K562 (cell line): ENCODE data around the gene STARD13. TPM values are rescaled to one million over a fixed set of nuclear protein-coding genes. Genes with fewer than 3 reads are reported as not detected.

ENCODE experiments used
- ATAC-seq: fragments of 200-7000 bp; cut with Tn5 transposase; 3 replicates; pipeline ENCODE4 v1.9.1; 2020; ENCODE audit warnings: moderate library complexity
- BruUV-seq: library from RNA; stranded (reverse); fragments of 400-500 nt; replicated peaks from 2 replicates; lab custom pipeline; 2021; lab: Mats Ljungman, UMichigan
- CTCF ChIA-PET: fragments of 300-600 bp; formaldehyde crosslinking; extraction: SDS; loops from one replicate; lab custom pipeline; 2021; ENCODE audit warnings: low intra/inter-chr PET ratio; lab: Yijun Ruan, JAX
- POLR2A ChIA-PET: fragments of 300-600, 350-650 bp; sonication (Branson Sonifier 250); formaldehyde crosslinking; extraction: SDS; loops from one replicate; lab custom pipeline; 2021; ENCODE audit warnings: antibody characterized with exemption, inconsistent platforms; lab: Yijun Ruan, JAX
- DNase-seq, 4 experiments: peaks; one replicate each; pipeline versions ENCODE4 v3.0.0 to v3.0.0-alpha.2; 2011 to 2018; ENCODE audit warnings: low spot score in 3 of 4, mixed read lengths in 3 of 4; ENCODE audit errors: extremely low read depth in 1 of 4
- FAIRE-seq: peaks from 2 replicates; lab custom pipeline; 2011; peaks lifted over from hg19 to GRCh38; lab: Jason Lieb, UNC
- H2AFZ ChIP-seq: 2 replicates; pipeline ENCODE4 v1.6.0; 2011; ENCODE audit warnings: low read depth, low read length, control low read depth, inconsistent platforms
- H3K27ac ChIP-seq: fragments of 200-600 bp; 3 replicates; pipeline ENCODE4 v1.8.0; 2011; ENCODE audit warnings: low read depth, mild to moderate bottlenecking, control low read depth, inconsistent platforms, low read length, moderate library complexity, mixed read lengths; ENCODE audit errors: extremely low read depth
- H3K27me3 ChIP-seq, 2 experiments: fragments of 300-600 bp in 1 of 2; 2 replicates in 1 of 2; 3 replicates in 1 of 2; pipeline versions ENCODE4 v1.6.0 to v1.8.0; 2011; ENCODE audit warnings: inconsistent platforms in 2 of 2, low read length in 2 of 2, mild to moderate bottlenecking in 1 of 2, mixed read lengths in 1 of 2, moderate library complexity in 1 of 2; ENCODE audit not compliant: control insufficient read depth in 2 of 2, insufficient read depth in 2 of 2
- H3K36me3 ChIP-seq: fragments of 300-600 bp; 3 replicates; pipeline ENCODE4 v1.8.0; 2011; ENCODE audit warnings: mild to moderate bottlenecking, low read length, inconsistent platforms; ENCODE audit not compliant: control insufficient read depth, insufficient read depth
- H3K4me1 ChIP-seq, 2 experiments: fragments of 200-600 bp in 1 of 2; replicated peaks in 1 of 2; 2 replicates in 1 of 2; 3 replicates in 1 of 2; pipeline versions ENCODE4 v1.5.1 to v1.8.0; 2011; ENCODE audit warnings: inconsistent platforms in 2 of 2, low read length in 2 of 2, mild to moderate bottlenecking in 1 of 2, mixed read lengths in 1 of 2, moderate library complexity in 1 of 2; ENCODE audit not compliant: control insufficient read depth in 2 of 2, insufficient read depth in 2 of 2
- H3K4me2 ChIP-seq: 2 replicates; pipeline ENCODE4 v1.6.1; 2011; ENCODE audit warnings: low read length, control low read depth, inconsistent platforms, mixed read lengths; ENCODE audit not compliant: insufficient read depth
- H3K4me3 ChIP-seq: fragments of 200-600 bp; sonication (generic), shearing (Covaris generic); 2 replicates; pipeline ENCODE4 v1.5.1; 2016; ENCODE audit warnings: control low read depth, inconsistent platforms
- H3K79me2 ChIP-seq: fragments of 200-600 bp; 3 replicates; pipeline ENCODE4 v1.8.0; 2011; ENCODE audit warnings: low read length, inconsistent platforms; ENCODE audit not compliant: control insufficient read depth, insufficient read depth
- H3K9ac ChIP-seq, 2 experiments: 2 replicates each; pipeline versions ENCODE4 v1.6.0 to v1.6.1; 2011; ENCODE audit warnings: low read depth in 2 of 2, low read length in 2 of 2, control low read depth in 1 of 2, inconsistent platforms in 1 of 2, mild to moderate bottlenecking in 1 of 2, mixed read lengths in 1 of 2; ENCODE audit not compliant: insufficient read depth in 1 of 2
- H3K9me1 ChIP-seq: one replicate; pipeline ENCODE4 v1.6.0; 2011; ENCODE audit warnings: inconsistent platforms, mild to moderate bottlenecking, low read length, moderate library complexity; ENCODE audit not compliant: control insufficient read depth, insufficient read depth
- H3K9me3 ChIP-seq: replicated peaks from 2 replicates; pipeline ENCODE4 v1.5.1; 2011; ENCODE audit warnings: low read depth, low read length, inconsistent platforms; ENCODE audit not compliant: control insufficient read depth, insufficient read depth
- H4K20me1 ChIP-seq: replicated peaks from 2 replicates; pipeline ENCODE4 v1.6.1; 2011; ENCODE audit warnings: low read length, inconsistent platforms, mixed read lengths; ENCODE audit not compliant: control insufficient read depth, insufficient read depth
- DIDO1 ChIP-seq: fragments of 450-650 bp; IDR thresholded peaks from 2 replicates; pipeline ENCODE4 v1.6.1; 2016; ENCODE audit warnings: low read depth, missing biosample characterization, missing genetic modification characterization
- E2F4 ChIP-seq: sonication (generic); formaldehyde crosslinking; IDR thresholded peaks from 2 replicates; pipeline ENCODE4 v1.8.0; 2022; ENCODE audit warnings: mild to moderate bottlenecking, low read depth, missing genetic modification reagents
- GATA2 ChIP-seq: sonication (generic); formaldehyde crosslinking; IDR thresholded peaks from 2 replicates; pipeline ENCODE4 v1.4.0; 2020; ENCODE audit warnings: mild to moderate bottlenecking, missing genetic modification reagents
- KLF6 ChIP-seq: fragments of 250-450 bp; sonication (Bioruptor Pico); IDR thresholded peaks from 2 replicates; pipeline ENCODE4 v1.4.0; 2020; ENCODE audit warnings: mild to moderate bottlenecking, moderate library complexity, borderline replicate concordance
- PTBP1 ChIP-seq: fragments of 200-400 bp; formaldehyde crosslinking; IDR thresholded peaks from 2 replicates; pipeline ENCODE4 v1.6.1; 2017; ENCODE audit warnings: low read depth, low read length
- RCOR1 ChIP-seq, 2 experiments: IDR thresholded peaks; 2 replicates each; pipeline ENCODE4 v1.6.1; 2012; ENCODE audit warnings: low read depth in 2 of 2, low read length in 2 of 2, borderline replicate concordance in 1 of 2, improper control_type of control experiment in 1 of 2
- SAFB ChIP-seq: fragments of 200-400 bp; formaldehyde crosslinking; IDR thresholded peaks from 2 replicates; pipeline ENCODE4 v1.6.1; 2017; ENCODE audit warnings: low read depth, low read length, borderline replicate concordance
- TBP ChIP-seq: optimal IDR thresholded peaks from 2 replicates; pipeline ENCODE3; 2011; ENCODE audit warnings: low read depth, low read length, improper control_type of control experiment
- ZNF143 ChIP-seq: sonication (generic); formaldehyde crosslinking; IDR thresholded peaks from 2 replicates; pipeline ENCODE4 v1.9.0; 2022; ENCODE audit warnings: mild to moderate bottlenecking, missing genetic modification reagents
- ZNF764 ChIP-seq: fragments of 250-450 bp; sonication (Bioruptor Pico); IDR thresholded peaks from 2 replicates; pipeline ENCODE4 v1.4.0; 2020; ENCODE audit warnings: low read depth, mild to moderate bottlenecking, moderate library complexity
- WGBS: fragments of 100-300 bp; shearing (Covaris generic); methylation state at CpG from one replicate; pipeline ENCODE4 v1.1.6; 2016; ENCODE audit warnings: low coverage, mixed read lengths; ENCODE audit not compliant: insufficient coverage; ENCODE audit errors: missing lambda C conversion rate; 5-methylcytosine and 5-hydroxymethylcytosine counted together
- in situ Hi-C: fragments of 300-500 bp; cut with MboI; formaldehyde crosslinking; loops from 4 replicates; pipeline ENCODE4 v1.15.0; 2018; ENCODE audit warnings: inconsistent platforms, mixed read lengths
- intact Hi-C: fragments of 100-400 bp; cut with micrococcal nuclease; formaldehyde crosslinking; loops from 2 replicates; pipeline ENCODE4 v1.14.2; 2022
- polyA plus RNA-seq, 8 experiments: library from polyadenylated mRNA; depleted of rRNA in 4 of 8; stranded (reverse) in 5 of 8; unstranded in 3 of 8; fragments of >200 nt; fragmentation: Nextera tagmentation in 2 of 8; fragmentation: Illumina TruSeq in 1 of 8; extraction: Ambion mirVana in 2 of 8; extraction: Trizol in 1 of 8; gene quantifications; 2 replicates each; pipeline versions ENCODE4 v1.2.1 to v1.2.3, GENCODE V29; 2011 to 2014; ENCODE audit warnings: inconsistent platforms in 1 of 8, missing spikeins in 1 of 8
- total RNA-seq, 7 experiments: library from RNA; depleted of rRNA in 6 of 7; stranded (reverse); fragments of >200 nt in 6 of 7; fragmentation: Illumina TruSeq in 2 of 7; extraction: Trizol in 2 of 7; gene quantifications; 2 replicates each; pipeline versions ENCODE4 v1.2.1 to v1.2.3, GENCODE V29; 2011 to 2021; ENCODE audit warnings: low replicate concordance in 1 of 7
- TF ChIP-seq, protein P1 (sequence below): sonication (generic); formaldehyde crosslinking; IDR thresholded peaks from 2 replicates; pipeline ENCODE4 v1.8.0; 2023; ENCODE audit warnings: mild to moderate bottlenecking, missing genetic modification reagents
- TF ChIP-seq, protein P2 (sequence below): IDR thresholded peaks from 2 replicates; pipeline ENCODE4 v1.6.1; 2014; ENCODE audit warnings: antibody characterized with exemption

The STARD13 gene
- total and polyA plus RNA-seq, 9 of the 15 experiments (the other 6 are each of a cell fraction or from before 2014, with no cell fraction given) = 0.11 TPM; not detected in 8

DNA sequence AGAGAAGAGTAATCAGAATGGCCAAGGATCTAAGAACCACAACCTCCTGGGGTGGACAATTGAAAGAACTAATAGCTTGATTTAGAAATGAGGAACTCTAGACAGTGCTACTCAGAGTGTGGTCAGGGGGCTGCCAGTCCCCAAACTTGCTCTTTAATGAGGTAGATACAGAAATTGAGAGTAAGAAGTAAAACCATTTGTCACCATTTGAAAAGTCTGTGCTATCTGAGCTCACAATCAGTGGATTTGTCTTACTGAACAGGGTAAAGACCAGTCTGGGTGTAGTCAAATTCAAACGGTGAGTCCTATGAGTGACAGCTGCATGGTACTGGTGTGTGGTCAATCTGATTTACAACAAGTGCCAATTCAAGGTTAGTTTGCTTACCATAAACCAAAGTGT, 150.5 kb downstream of the STARD13 start (continued):
- TF ChIP-seq E2F4 (no peak), KLF6 (CRISPR knock-in tag) (no peak)

- POLR2A ChIA-PET = interaction anchor here (1.3 kb wide), 1 partner anchor 18 kb away, joined by 3 read pairs; no protein-coding TSS in a partner anchor
These were observed 151.3 kb downstream of the STARD13 start for GRCh38 chr13:33134213-33134612.

More at GRCh38 chr13:33134213-33134612, 151.3 kb downstream of the STARD13 start:
- FAIRE-seq (no peak), DNase-seq (no peak), ATAC-seq (no peak)
- Histone ChIP-seq H3K27me3 (peaks cover 0 to 10% of the 10 kb centered on the region in 2 experiments; a peak in 2 of 5 replicates), H3K9ac (no peak overlapping the region), H3K27ac (no peak overlapping the region), H3K4me1 (no peaks in the 10 kb centered on the region), H3K9me3 (no peaks in the 10 kb centered on the region), H3K36me3 (no peaks in the 10 kb centered on the region), H3K9me1 (no peaks in the 10 kb centered on the region), H4K20me1 (no peaks in the 10 kb centered on the region), H3K79me2 (no peaks in the 10 kb centered on the region), H3K4me2 (no peak overlapping the region), H3K4me3 (no peak overlapping the region), H2AFZ (no peak overlapping the region)
- TF ChIP-seq SAFB (no peak), PTBP1 (no peak), ZNF764 (CRISPR knock-in tag) (no peak), ZNF143 (CRISPR knock-in tag) (no peak), RCOR1 (IDR thresholded peaks at IDR 0.05; ENCODE audit: borderline replicate concordance in 1 of 2, low read depth in 2 of 2, low read length in 2 of 2) (no peak), DIDO1 (tag) (no peak), GATA2 (CRISPR knock-in tag) (no peak), TBP (no peak)
- TF ChIP-seq, protein P1, sequence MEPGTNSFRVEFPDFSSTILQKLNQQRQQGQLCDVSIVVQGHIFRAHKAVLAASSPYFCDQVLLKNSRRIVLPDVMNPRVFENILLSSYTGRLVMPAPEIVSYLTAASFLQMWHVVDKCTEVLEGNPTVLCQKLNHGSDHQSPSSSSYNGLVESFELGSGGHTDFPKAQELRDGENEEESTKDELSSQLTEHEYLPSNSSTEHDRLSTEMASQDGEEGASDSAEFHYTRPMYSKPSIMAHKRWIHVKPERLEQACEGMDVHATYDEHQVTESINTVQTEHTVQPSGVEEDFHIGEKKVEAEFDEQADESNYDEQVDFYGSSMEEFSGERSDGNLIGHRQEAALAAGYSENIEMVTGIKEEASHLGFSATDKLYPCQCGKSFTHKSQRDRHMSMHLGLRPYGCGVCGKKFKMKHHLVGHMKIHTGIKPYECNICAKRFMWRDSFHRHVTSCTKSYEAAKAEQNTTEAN = no peak
- TF ChIP-seq, protein P2, sequence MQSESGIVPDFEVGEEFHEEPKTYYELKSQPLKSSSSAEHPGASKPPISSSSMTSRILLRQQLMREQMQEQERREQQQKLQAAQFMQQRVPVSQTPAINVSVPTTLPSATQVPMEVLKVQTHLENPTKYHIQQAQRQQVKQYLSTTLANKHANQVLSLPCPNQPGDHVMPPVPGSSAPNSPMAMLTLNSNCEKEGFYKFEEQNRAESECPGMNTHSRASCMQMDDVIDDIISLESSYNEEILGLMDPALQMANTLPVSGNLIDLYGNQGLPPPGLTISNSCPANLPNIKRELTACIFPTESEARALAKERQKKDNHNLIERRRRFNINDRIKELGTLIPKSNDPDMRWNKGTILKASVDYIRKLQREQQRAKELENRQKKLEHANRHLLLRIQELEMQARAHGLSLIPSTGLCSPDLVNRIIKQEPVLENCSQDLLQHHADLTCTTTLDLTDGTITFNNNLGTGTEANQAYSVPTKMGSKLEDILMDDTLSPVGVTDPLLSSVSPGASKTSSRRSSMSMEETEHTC = no peak
- intact Hi-C loops (no loop called here), in situ Hi-C loops (no loop called here)
- WGBS = 0% methylated on average over 3 of the region's 3 CpGs
- CTCF ChIA-PET = no interaction called here
- BruUV-seq = no TSS peak
